Activated T-cell treated with anti-CD3 and anti-CD28 coated beads, Interleukin-2, amount 50 U/mL, for 24 hours (primary cell): Measurements from ENCODE around the gene CCDC92B.
"Not testable (repeated sequence)": the region's sequence is repeated elsewhere in the genome, so short reads cannot be mapped to it uniquely, and the experiment has no call there.

Source experiments
- DNase-seq: peaks from one replicate; pipeline ENCODE4 v3.0.0-alpha.2; 2020
- H3K27ac Mint-ChIP-seq: 2 replicates; pipeline ENCODE4 v1.8.0; 2020; ENCODE audit warnings: mild to moderate bottlenecking, mixed read lengths
- H3K27me3 Mint-ChIP-seq: 2 replicates; pipeline ENCODE4 v1.8.0; 2020; ENCODE audit warnings: mixed read lengths
- H3K36me3 Mint-ChIP-seq: 2 replicates; pipeline ENCODE4 v1.8.0; 2020; ENCODE audit warnings: low read depth, mixed read lengths
- H3K4me1 Mint-ChIP-seq: 2 replicates; pipeline ENCODE4 v1.8.0; 2020; ENCODE audit warnings: low read depth, mixed read lengths
- H3K4me3 Mint-ChIP-seq: 2 replicates; pipeline ENCODE4 v1.8.0; 2020; ENCODE audit warnings: mild to moderate bottlenecking, moderate library complexity, mixed read lengths
- H3K9me3 Mint-ChIP-seq: 2 replicates; pipeline ENCODE4 v1.8.0; 2020; ENCODE audit warnings: mixed read lengths

CCDC92B gene

GRCh38 chr17:2749058-2749783 is at the start of gene CCDC92B:
Gene CCDC92B, minus strand, starts transcription at chr17:2749652. Its CDS starts 14,507 bp downstream, at chr17:2735145.
- Mint-ChIP-seq H3K27ac (no peak within 1 kb of the TSS), H3K4me3 (no peak within 1 kb of the TSS), H3K9me3 (no peaks in the 10 kb centered on the region), H3K4me1 (no peaks in the 10 kb centered on the region), H3K27me3 (peaks cover 76% of the 10 kb centered on the region), H3K36me3 (no peaks in the 10 kb centered on the region)
- DNase-seq, result no peak

DNA sequence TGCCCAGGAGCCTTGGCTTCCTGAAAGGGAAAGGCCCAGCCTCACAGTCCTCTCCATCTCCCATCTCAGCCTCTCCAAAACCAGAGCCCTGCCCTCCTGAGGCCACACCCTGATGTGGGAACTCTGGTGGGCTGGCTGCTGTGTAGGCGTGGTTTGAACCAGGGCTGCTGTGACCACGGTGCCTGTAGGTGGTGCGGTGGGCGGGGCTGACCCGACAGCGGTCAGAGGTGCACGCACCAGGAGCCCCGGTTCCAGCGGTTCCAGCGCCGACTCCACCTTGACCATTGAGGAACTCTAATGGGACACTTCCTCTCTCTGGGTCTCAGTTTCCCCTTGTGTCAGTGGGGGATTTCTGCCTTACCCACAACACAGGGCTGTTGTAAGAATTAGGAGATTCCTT is 49.2 kb upstream of the CCDC92B start:
- H3K4me3 Mint-ChIP-seq, result no peak overlapping the region
- peaks cover 6% of the 10 kb centered on the region for H3K36me3 Mint-ChIP-seq
- H3K27me3 Mint-ChIP-seq, result peaks cover 57% of the 10 kb centered on the region
- no peak for DNase-seq
- H3K27ac Mint-ChIP-seq, result no peak overlapping the region
- H3K9me3 Mint-ChIP-seq, result no peaks in the 10 kb centered on the region
- peaks cover 46% of the 10 kb centered on the region for H3K4me1 Mint-ChIP-seq

GRCh38 chr17:2798188-2798587 is 48.7 kb upstream of the CCDC92B start:
- Mint-ChIP-seq H3K4me1 (peaks cover 50% of the 10 kb centered on the region), H3K27me3 (peaks cover 56% of the 10 kb centered on the region), H3K36me3 (peaks cover 3% of the 10 kb centered on the region), H3K9me3 (no peaks in the 10 kb centered on the region), H3K4me3 (no peak overlapping the region), H3K27ac (no peak overlapping the region)
- DNase-seq, result no peak

GRCh38 chr17:2797637-2798036 is 48.2 kb upstream of the CCDC92B start:
- Mint-ChIP-seq H3K36me3 (peaks cover 3% of the 10 kb centered on the region), H3K4me1 (peaks cover 54% of the 10 kb centered on the region), H3K9me3 (no peaks in the 10 kb centered on the region), H3K27ac (no peak overlapping the region), H3K27me3 (peaks cover 58% of the 10 kb centered on the region), H3K4me3 (no peak overlapping the region)
- no peak for DNase-seq

DNA sequence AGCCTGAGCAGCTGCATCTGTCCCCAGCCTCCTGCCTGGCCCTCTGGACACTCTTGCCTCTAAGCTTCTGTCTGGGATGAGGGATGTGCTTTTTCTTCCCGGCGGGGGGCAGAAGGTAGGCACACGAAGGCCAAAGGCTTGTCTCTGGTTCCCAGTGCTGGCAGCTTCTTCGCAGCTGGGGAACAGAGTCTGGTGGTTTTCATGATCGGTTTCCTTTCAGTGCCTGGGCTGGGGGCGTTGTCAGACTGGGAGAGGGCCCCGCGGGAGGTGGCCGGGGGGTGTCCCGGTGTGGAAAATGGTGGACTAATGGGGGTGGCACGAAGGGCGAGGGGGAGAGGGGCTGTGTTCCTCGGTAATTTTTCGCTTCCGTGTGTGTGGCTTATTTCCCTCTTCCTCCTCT is 47.8 kb upstream of the CCDC92B start:
- no peaks in the 10 kb centered on the region for H3K9me3 Mint-ChIP-seq
- H3K27ac Mint-ChIP-seq, result no peak overlapping the region
- peaks cover 61% of the 10 kb centered on the region for H3K27me3 Mint-ChIP-seq
- peak overlapping the region; percentile 68 for H3K4me3 Mint-ChIP-seq
- H3K36me3 Mint-ChIP-seq, result peaks cover 3% of the 10 kb centered on the region
- H3K4me1 Mint-ChIP-seq, result peaks cover 58% of the 10 kb centered on the region
- no peak for DNase-seq

DNA sequence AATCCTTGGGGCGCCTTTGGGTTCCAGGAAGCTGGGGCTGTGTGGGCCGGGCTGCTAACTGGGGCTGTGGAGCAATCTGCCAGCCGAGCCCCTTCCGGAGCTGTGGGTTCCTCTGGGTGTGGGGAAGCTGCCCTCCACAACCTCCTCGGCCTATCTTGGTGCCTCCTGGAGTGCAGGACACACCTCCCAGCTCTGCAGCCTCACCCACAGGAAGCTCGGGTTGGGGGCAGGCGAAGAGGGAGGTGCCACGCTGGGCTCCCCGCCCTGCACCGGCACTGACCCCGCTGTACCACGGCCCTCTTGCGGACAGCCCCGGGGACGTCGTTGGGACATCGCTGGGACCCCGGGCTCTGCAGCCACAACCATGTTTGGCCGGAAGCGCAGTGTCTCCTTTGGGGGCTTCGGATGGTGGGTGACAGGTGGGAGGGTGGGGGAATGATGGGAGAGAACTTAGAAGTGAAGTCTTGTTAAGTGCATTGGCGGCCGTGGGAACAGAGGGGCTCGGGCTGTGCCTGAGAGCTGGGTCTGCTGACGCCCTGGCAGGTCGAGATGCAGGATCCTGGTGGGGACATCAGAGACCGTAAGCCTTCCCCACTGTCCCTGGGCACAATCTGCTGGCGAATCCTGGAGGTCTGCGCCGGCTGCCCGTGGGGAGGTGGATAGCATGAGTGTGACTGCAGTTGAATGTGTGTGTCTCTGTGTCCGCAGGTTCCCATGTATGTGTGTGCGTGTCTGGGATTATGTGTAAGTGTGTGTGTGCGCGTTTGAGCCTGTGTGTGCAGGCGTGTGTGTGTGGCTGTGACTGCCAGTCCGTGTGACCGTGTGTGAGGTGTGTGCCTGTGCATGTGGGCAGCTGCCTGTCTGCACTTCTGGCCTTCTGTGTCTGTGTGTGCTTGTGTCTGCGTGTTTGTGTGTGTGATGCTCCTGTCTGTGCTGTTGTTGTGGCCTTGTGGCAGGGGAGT is 47.0 kb upstream of the CCDC92B start, which contains the start of gene RAP1GAP2:
TSS of gene RAP1GAP2 (plus strand) at position 275 of the 962 bp plus-strand sequence. CDS start at position 365, 90 bp downstream.
- Mint-ChIP-seq H3K36me3 (peaks cover 3% of the 10 kb centered on the region), H3K4me3 (peak within 1 kb of the TSS; percentile 68), H3K4me1 (peaks cover 65% of the 10 kb centered on the region), H3K9me3 (no peaks in the 10 kb centered on the region), H3K27ac (no peak within 1 kb of the TSS), H3K27me3 (peaks cover 69% of the 10 kb centered on the region)
- DNase-seq, result peak; percentile 68

- Mint-ChIP-seq H3K9me3 (no peaks in the 10 kb centered on the region), H3K36me3 (peaks cover 3% of the 10 kb centered on the region), H3K27ac (no peak overlapping the region), H3K27me3 (peaks cover 77% of the 10 kb centered on the region), H3K4me1 (peaks cover 69% of the 10 kb centered on the region), H3K4me3 (peak overlapping the region; percentile 68)
- DNase-seq, result no peak
Measured at GRCh38 chr17:2795441-2796163, 46.1 kb upstream of the CCDC92B start.

DNA sequence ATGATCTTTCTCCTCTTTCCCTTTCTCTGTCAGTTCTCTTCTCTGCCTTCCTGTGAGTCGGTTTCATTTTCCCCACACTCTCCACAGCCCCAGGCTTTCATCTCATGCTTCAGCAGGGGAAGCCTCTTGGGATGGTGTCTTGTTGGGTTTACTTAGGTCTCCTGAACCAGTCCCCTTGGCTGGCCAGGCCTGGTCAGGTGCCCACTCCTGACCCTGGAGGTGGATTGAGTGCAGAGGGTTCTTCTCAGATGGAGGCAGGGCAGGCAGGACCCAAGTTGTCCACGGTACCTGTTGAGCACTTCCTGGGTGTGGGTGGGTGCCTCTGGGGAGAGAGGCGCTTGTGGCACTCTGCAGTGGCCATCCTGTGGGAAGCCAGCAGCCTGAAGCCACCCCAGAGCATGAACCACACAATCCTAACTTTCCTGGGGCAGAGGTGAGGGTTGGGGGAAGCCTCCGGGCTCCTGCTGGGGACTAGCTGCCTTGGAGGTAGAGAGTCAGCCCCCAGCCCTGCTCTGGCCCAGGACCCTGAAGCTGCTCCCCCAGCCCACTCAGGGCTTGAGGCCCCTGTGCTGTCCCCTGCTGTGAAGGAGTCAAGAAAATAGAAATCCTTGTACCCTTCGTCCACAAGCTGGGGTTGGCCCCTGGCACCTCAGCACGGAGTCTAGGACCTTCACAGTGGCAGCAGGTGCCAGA is 44.8 kb upstream of the CCDC92B start:
- Mint-ChIP-seq H3K9me3 (no peaks in the 10 kb centered on the region), H3K27me3 (peaks cover 79% of the 10 kb centered on the region), H3K36me3 (no peaks in the 10 kb centered on the region), H3K4me1 (peaks cover 69% of the 10 kb centered on the region), H3K4me3 (peak overlapping the region; percentile 48), H3K27ac (no peak overlapping the region)
- no peak for DNase-seq

GRCh38 chr17:2792366-2793169 is 43.1 kb upstream of the CCDC92B start:
- Mint-ChIP-seq H3K9me3 (no peaks in the 10 kb centered on the region), H3K27ac (no peak overlapping the region), H3K4me1 (peaks cover 60% of the 10 kb centered on the region), H3K36me3 (no peaks in the 10 kb centered on the region), H3K27me3 (peaks cover 65% of the 10 kb centered on the region), H3K4me3 (no peak overlapping the region)
- DNase-seq, result peak; percentile 82

DNA sequence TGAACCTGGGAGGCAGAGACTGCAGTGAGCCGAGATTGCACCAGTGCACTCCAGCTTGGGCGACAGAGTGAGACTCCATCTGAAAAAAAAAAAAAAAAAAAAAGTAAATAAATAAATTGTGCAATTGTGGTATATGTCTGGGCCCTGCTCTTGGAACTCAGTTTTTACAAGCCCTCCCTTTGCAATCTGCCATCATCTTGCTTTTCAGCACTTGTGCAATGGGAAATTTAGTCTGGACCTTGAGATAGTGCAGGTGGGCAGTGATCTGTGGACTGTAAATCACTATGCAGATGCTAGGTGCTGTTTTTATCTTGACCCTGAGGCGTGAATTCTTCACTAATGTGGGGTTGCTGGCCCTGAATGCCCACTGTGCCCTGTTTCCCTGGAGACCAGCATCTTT is 40.2 kb upstream of the CCDC92B start:
- no peak for DNase-seq
- H3K4me1 Mint-ChIP-seq, result peaks cover 38% of the 10 kb centered on the region
- no peak overlapping the region for H3K27ac Mint-ChIP-seq
- no peaks in the 10 kb centered on the region for H3K9me3 Mint-ChIP-seq
- peaks cover 40% of the 10 kb centered on the region for H3K27me3 Mint-ChIP-seq
- H3K36me3 Mint-ChIP-seq, result no peaks in the 10 kb centered on the region
- H3K4me3 Mint-ChIP-seq, result no peak overlapping the region

- H3K36me3 Mint-ChIP-seq, result no peaks in the 10 kb centered on the region
- H3K9me3 Mint-ChIP-seq, result no peaks in the 10 kb centered on the region
- DNase-seq, result peak; percentile 95
- H3K4me1 Mint-ChIP-seq, result peaks cover 7% of the 10 kb centered on the region
- H3K27ac Mint-ChIP-seq, result no peak overlapping the region
- H3K4me3 Mint-ChIP-seq, result peak overlapping the region; percentile 8
- peaks cover 16% of the 10 kb centered on the region for H3K27me3 Mint-ChIP-seq
Measured at GRCh38 chr17:2786176-2786881, 36.9 kb upstream of the CCDC92B start.

- H3K9me3 Mint-ChIP-seq, H3K4me3 Mint-ChIP-seq, H3K27ac Mint-ChIP-seq: not testable (repeated sequence)
Measured at GRCh38 chr17:2785376-2785775, 35.9 kb upstream of the CCDC92B start.

GRCh38 chr17:2784864-2785263 is 35.4 kb upstream of the CCDC92B start:
- H3K4me3 Mint-ChIP-seq, result no peak overlapping the region
- H3K4me1 Mint-ChIP-seq, result peaks cover 4% of the 10 kb centered on the region
- no peak for DNase-seq
- H3K9me3 Mint-ChIP-seq, result no peaks in the 10 kb centered on the region
- H3K27me3 Mint-ChIP-seq, result peaks cover 6% of the 10 kb centered on the region
- H3K36me3 Mint-ChIP-seq, result no peaks in the 10 kb centered on the region
- no peak overlapping the region for H3K27ac Mint-ChIP-seq

More at GRCh38 chr17:2785376-2785775, 35.9 kb upstream of the CCDC92B start:
- not testable (repeated sequence) for H3K27me3 Mint-ChIP-seq, H3K4me1 Mint-ChIP-seq, DNase-seq, H3K36me3 Mint-ChIP-seq
